Aorta (tissue), 5 donors: ENCODE measurements around the gene KANSL1. TPM values are rescaled to one million over a fixed set of nuclear protein-coding genes. Genes with fewer than 3 reads are reported as not detected.
A peak's percentile ranks its signal among the peaks of the same experiment; 100 is the strongest.

Source experiments
- ATAC-seq: fragments of 200-7000 bp; cut with Tn5 transposase; one replicate; pipeline ENCODE4 v1.9.1; 2022; ENCODE audit warnings: moderate library complexity; ENCODE audit not compliant: low FRiP score
- DNase-seq, 2 donors: peaks; one replicate each; pipeline ENCODE4 v3.0.0-alpha.2; 2020
- H3K27ac ChIP-seq, 2 donors: one replicate each; pipeline ENCODE4 v1.5.1; 2013; ENCODE audit warnings: low read length in 2 of 2, mild to moderate bottlenecking in 2 of 2, moderate library complexity in 2 of 2, control low read depth in 1 of 2, inconsistent platforms in 1 of 2, low read depth in 1 of 2
- H3K27me3 ChIP-seq, 2 donors: one replicate each; pipeline ENCODE4 v1.6.1; 2013; ENCODE audit warnings: control low read depth in 1 of 2, low read length in 1 of 2, mild to moderate bottlenecking in 1 of 2, moderate library complexity in 1 of 2; ENCODE audit not compliant: insufficient read depth in 2 of 2, control insufficient read depth in 1 of 2
- H3K36me3 ChIP-seq, 2 donors: one replicate each; pipeline ENCODE4 v1.6.1; 2013; ENCODE audit warnings: control low read depth in 1 of 2, low read length in 1 of 2, mild to moderate bottlenecking in 1 of 2; ENCODE audit not compliant: insufficient read depth in 2 of 2, control insufficient read depth in 1 of 2
- H3K4me1 ChIP-seq, 2 donors: one replicate each; pipeline ENCODE4 v1.6.1; 2013; ENCODE audit warnings: low read length in 2 of 2, control low read depth in 1 of 2, mild to moderate bottlenecking in 1 of 2, moderate library complexity in 1 of 2; ENCODE audit not compliant: insufficient read depth in 2 of 2, control insufficient read depth in 1 of 2
- H3K4me3 ChIP-seq, 2 donors: one replicate each; pipeline ENCODE4 v1.5.1; 2013; ENCODE audit warnings: low read length in 2 of 2, control low read depth in 1 of 2, mild to moderate bottlenecking in 1 of 2
- H3K9me3 ChIP-seq: one replicate; pipeline ENCODE4 v1.6.1; 2013; ENCODE audit warnings: mild to moderate bottlenecking, low read length; ENCODE audit not compliant: control insufficient read depth
- WGBS, 2 donors: extraction: QIAGEN DNeasy Blood & Tissue Kit; methylation state at CpG; one replicate each; pipeline ENCODE4 v1.1.7; 2013; 5-methylcytosine and 5-hydroxymethylcytosine counted together
- intact Hi-C, 2 donors: fragments of 100-400 bp; cut with DNase I; formaldehyde crosslinking; loops; one replicate each; pipeline versions ENCODE4 v1.14.2 to v1.15.0; 2022
- polyA plus RNA-seq, 2 donors: library from polyadenylated mRNA; stranded (reverse); fragments of 200-250 nt; gene quantifications; one replicate each; pipeline ENCODE4 v1.2.3, GENCODE V29; 2013
- total RNA-seq, 2 donors: library from RNA; stranded (reverse); fragmentation: NEBNext Ultra II Directional; extraction: Animal tissue kit (Norgen Biotek cat#: 25700); gene quantifications; one replicate each; pipeline ENCODE4 v1.2.1, GENCODE V29; 2021
- donor health status: healthy with polysubstance abuse.
- donor health status: Bipolar disorder and iron deficiency.
- donor health status: DM: no; HTN: no; CAD: no.
- donor health status: DM: no; HTN: no; CAD: no.
- donor health status: DM: yes; HTN: yes; CAD: no.

Gene KANSL1
- total and polyA plus RNA-seq, 4 donors, result 6.5 to 109 (median 56.4) TPM

DNA sequence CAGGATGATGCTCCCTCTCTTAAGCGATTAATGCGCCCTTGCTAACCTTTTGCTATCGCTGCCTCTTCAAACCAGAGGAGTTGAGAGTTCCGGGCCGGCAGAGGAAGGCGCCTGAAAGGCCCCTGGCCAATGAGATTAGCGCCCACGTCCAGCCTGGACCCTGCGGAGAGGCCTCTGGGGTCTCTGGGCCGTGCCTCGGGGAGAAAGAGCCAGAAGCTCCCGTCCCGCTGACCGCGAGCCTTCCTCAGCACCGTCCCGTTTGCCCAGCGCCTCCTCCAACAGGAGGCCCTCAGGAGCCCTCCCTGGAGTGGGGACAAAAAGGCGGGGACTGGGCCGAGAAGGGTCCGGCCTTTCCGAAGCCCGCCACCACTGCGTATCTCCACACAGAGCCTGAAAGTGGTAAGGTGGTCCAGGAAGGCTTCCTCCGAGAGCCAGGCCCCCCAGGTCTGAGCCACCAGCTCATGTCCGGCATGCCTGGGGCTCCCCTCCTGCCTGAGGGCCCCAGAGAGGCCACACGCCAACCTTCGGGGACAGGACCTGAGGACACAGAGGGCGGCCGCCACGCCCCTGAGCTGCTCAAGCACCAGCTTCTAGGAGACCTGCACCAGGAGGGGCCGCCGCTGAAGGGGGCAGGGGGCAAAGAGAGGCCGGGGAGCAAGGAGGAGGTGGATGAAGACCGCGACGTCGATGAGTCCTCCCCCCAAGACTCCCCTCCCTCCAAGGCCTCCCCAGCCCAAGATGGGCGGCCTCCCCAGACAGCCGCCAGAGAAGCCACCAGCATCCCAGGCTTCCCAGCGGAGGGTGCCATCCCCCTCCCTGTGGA is 210.2 kb downstream of the KANSL1 start:
- Histone ChIP-seq H3K4me3 (no peak overlapping the region), H3K9me3 (no peaks in the 10 kb centered on the region), H3K27ac (no peak overlapping the region), H3K36me3 (no peaks in the 10 kb centered on the region), H3K27me3 (no peaks in the 10 kb centered on the region), H3K4me1 (no peaks in the 10 kb centered on the region)
- intact Hi-C loops, result no loop called here
- WGBS, 2 donors, result 92 to 93% methylated on average over 39 to 41 of the region's 41 CpGs
- peak in 1 of 2 donors; percentile 71 for DNase-seq
- no peak for ATAC-seq

DNA sequence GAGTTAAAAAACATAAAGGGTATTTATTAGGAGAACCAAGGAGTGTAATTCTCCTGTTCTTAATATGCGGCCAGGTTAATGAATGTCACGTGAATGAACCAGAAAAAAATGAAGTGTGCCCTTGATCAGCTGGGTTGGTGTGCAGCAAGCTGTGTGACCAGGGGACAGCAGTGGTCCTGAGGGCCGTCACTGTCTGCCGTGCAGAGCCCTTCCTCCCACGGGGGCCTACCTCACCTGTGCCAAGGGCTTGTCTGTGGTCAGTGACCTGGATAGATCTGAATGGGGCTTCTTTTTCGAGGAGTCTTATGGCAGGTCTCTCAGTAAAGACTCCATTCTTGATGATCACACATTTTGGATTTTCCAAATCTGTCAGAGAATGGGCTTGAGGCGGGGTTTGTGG is 211.9 kb downstream of the KANSL1 start:
- no peaks in the 10 kb centered on the region for H3K4me1 ChIP-seq
- ATAC-seq, result no peak
- no peaks in the 10 kb centered on the region for H3K9me3 ChIP-seq
- no peak overlapping the region for H3K4me3 ChIP-seq
- WGBS, 2 donors, result 91 to 93% methylated on average over 7 of the region's 7 CpGs
- intact Hi-C loops, result no loop called here
- no peak overlapping the region for H3K27ac ChIP-seq
- DNase-seq, result peak in 1 of 2 donors; percentile 16
- H3K36me3 ChIP-seq, result no peaks in the 10 kb centered on the region
- H3K27me3 ChIP-seq, result no peaks in the 10 kb centered on the region

DNA sequence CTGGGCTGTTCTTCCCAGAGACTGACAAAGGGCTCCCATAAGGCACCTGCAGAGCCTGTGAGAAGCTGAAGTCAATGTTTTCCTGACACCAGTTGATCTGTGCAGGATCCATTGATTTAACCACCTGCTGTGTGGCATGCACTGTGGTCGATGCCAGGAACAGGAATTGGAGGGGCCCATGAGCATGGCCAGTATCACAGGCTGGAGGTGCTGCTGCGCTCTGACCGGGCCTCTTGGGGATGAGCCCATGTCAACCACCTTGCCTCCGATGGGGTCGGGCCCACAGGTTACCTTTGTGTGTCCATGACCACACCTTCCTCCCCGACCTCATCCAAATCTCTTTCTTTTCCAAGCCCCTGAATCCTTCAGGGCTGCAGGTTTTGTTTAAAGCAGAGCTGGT is 212.4 kb downstream of the KANSL1 start:
- Histone ChIP-seq H3K36me3 (no peaks in the 10 kb centered on the region), H3K4me3 (no peak overlapping the region), H3K4me1 (no peaks in the 10 kb centered on the region), H3K27me3 (no peaks in the 10 kb centered on the region), H3K27ac (no peak overlapping the region), H3K9me3 (no peaks in the 10 kb centered on the region)
- ATAC-seq (no peak), DNase-seq (peak in 1 of 2 donors; percentile 56)
- intact Hi-C loops, result no loop called here
- WGBS, 2 donors, result 85 to 87% methylated on average over 6 of the region's 6 CpGs

Other genes starting within 250 kb of the KANSL1 start
- not detected for gene STH, start 194.2 kb downstream of the KANSL1 start, total RNA-seq
- gene STH, start 194.2 kb downstream of the KANSL1 start, polyA plus RNA-seq, result not detected
- 1 to 10 TPM; 5.1 to 7.7 TPM for gene LRRC37A, start 101.7 kb upstream of the KANSL1 start, total RNA-seq
- 1 to 10 TPM; 1.0 to 1.7 TPM for gene LRRC37A, start 101.7 kb upstream of the KANSL1 start, polyA plus RNA-seq
- gene ARL17B, start 168.3 kb upstream of the KANSL1 start, total RNA-seq, result 10 to 100 TPM in 1 of 2 donors, 1 to 10 TPM in 1; 9.4 to 16.3 TPM
- gene ARL17B, start 168.3 kb upstream of the KANSL1 start, polyA plus RNA-seq, result 10 to 100 TPM in 1 of 2 donors, 1 to 10 TPM in 1; 6.0 to 19.9 TPM